NCI-H2196 (cell line): ENCODE measurements around the gene NPTX2.

Source experiments
- DNase-seq: peaks from one replicate; lab custom pipeline; 2025; ENCODE audit not compliant: unreplicated experiment; lab: John Stamatoyannopoulos, UW

Gene NPTX2

DNA sequence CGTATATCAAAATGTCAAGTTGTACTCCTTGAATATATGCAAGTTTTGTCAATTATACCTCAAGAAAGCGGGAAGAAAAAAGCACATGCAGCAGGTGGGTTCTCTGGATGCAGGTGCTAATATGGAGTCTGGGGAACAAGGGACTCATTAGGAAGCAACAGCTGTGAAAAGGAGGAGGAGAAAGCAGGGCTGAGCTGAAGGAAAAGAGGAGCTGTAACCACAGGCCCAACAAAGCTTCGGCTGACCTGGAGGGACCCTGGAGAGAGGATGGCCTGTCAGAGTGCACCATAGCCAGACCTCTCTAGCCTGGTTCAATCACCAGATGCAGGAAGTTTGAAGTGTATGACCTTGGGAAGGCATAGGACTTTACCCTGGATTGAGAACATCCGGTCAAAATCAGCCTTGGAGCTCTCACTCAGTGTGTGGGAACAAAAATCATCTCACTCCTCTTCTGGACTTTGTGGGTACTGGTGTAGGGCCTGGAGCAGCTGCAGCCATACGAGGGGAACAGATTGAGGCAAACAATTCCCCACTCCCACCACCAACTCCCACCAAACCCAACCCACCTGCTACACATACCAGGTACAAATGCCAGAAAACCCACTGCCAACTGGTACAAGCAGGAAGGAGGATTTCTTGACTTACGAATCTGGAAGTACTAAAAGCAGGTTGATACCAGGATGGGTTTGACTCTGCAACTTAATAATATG, 36.7 kb downstream of the NPTX2 start:
- DNase-seq, result no peak

DNA sequence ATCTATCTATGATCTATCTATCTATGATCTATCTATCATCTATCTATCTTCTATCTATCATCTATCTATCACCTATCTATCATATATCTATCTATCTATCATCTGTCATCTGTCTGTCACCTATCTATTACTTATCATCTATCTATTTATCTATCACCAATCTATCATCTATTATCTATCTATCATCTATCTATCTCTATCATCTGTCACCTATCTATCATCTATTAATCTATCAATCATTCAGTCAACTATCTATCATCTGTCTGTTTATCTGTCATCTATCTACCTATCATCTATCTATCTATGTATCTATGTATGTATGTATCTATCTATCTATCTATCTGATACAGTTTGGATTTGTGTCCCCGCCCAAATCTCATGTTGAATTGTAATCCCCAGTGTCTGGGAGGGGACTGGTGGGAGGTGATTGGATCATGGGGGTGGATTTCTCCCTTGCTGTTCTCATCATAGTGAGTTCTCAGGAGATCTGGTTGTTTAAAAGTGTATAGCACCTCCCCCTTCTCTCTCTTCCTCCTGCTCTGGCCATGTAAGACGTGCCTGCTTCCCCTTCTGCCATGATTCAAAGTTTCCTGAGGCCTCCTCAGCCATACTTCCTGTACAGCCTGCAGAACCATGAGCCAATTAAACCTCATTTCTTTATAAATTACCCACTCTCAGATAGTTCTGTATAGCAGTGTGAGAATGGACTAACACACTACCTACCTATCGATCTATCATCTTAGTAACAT, 37.6 kb downstream of the NPTX2 start:
- DNase-seq, result no peak

DNA sequence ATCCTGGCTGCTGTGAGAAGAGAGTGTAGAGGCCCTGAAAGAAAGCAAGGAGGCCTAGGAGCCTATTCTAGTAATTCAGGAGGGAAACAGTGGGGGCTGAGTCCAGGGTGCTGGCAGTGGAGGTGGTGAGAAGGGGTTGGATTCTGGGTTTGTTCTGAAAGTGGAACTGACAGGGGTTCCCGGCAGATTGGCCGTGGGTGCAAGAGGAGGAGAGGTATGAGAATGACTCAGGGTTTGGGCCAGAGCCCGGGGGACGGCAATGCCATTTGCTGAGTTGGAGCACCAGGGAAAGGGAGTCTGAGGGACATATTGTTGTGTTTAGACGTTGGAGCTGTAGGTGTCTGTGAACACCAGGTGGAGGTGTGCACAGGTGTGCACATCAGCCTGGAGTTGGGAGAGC, 38.5 kb downstream of the NPTX2 start:
- no peak for DNase-seq

- no peak for DNase-seq
Measured at GRCh38 chr7:98656899-98657298, 39.8 kb downstream of the NPTX2 start.

GRCh38 chr7:98657736-98658135, 40.7 kb downstream of the NPTX2 start:
- no peak for DNase-seq

DNA sequence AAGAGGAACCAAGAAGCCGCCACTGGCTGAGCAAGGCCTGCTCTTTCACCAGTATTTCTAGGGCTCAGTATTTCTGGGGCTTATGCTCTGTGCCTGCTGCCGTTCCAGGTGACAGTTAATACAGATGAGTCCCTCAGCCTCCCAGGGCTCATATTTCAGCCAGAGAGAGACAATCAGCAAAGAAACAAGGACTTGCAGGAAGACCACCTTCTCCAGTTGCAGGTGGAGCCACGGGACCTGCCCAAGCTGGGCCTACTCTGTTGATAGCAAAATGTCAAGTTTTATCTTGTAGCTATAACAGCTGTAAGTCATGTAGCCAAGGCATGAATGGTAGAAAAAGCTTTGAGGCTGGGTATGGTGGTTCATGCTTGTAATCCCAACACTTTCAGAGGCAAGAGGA, 42.7 kb downstream of the NPTX2 start:
- no peak for DNase-seq

- DNase-seq, result no peak
Measured at GRCh38 chr7:98661607-98662006, 44.5 kb downstream of the NPTX2 start.

- no peak for DNase-seq
Measured at GRCh38 chr7:98662289-98662688, 45.2 kb downstream of the NPTX2 start.

DNA sequence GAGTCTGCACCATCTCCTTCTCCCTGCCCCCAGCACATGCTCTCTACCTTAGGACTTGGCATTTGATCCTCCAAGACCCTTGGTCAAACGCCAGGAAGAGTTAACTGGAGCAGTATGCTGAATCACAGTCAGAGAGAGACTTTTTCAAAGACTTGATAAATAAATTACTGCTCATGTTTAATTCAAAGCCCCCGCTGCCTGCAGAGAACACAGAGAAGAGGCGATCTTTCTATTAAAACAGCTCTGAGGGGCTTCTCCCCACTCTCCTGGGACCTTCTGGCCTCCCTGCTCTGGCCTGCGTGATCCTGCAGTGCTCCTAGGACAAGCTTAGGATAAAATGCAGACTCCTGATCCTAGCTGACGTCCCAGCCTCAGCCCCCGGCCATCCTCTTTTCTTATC, 47.8 kb downstream of the NPTX2 start:
- DNase-seq, result no peak

DNA sequence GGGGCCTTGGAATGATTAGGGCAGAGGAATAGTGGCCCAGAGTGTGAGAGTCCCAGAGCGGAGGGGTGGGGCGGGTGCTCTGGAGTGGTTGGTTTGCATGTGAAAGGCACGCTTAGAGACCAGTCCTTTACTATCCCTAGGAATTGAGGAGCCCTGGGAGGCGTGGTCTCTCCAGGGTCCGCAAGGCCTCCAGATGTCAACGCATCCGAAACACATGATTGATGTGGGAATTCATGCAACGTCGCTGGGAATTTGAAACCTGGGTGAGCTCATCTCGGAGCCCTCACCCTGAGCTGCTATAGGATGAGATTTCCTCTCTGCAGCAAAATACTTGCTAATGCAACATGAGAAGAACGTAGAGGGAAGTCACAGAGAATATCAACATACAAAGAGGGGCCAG, 51.2 kb downstream of the NPTX2 start:
- no peak for DNase-seq

GRCh38 chr7:98669329-98670000, 52.4 kb downstream of the NPTX2 start:
- DNase-seq, result no peak

DNA sequence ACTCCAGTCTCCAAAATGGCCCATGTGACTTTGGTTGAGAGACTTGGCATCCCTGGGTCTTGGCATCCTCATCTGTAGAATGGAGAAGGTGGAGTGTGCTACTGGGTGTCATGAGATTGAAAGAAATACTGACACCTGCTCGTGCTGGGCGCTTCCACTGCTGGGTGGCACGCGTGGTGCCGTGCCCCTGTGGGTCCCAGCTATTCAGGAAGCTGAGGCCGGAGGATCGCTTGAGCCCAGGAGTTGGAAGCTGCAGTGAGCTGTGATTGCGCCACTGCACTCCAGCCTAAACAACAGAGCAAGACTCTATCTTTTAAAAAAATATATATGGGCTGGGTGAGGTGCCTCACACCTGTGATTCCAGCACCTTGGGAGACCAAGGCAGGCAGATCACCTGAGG, 53.1 kb downstream of the NPTX2 start:
- no peak for DNase-seq

GRCh38 chr7:98671733-98672331, 54.7 kb downstream of the NPTX2 start:
- no peak for DNase-seq

DNA sequence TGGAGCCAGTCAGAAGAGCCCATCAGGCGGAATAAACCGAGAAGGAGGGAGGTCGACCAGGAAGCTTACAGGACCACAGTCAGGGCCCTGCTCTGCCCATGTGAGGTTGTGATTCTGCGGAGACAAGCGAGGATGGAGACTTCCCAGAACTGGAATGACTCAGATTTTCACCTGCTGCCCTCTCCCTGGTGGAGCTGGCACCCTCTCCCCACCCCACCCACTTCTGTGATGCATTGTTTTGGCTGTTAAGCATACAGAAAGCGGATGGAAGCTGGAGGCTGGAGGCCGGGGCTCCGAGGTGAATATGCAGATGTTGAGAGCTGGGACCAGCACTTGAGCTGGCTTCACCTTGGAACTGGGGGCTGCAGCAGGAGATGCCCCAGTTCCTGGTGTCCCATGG, 57.4 kb downstream of the NPTX2 start:
- DNase-seq, result no peak

DNA sequence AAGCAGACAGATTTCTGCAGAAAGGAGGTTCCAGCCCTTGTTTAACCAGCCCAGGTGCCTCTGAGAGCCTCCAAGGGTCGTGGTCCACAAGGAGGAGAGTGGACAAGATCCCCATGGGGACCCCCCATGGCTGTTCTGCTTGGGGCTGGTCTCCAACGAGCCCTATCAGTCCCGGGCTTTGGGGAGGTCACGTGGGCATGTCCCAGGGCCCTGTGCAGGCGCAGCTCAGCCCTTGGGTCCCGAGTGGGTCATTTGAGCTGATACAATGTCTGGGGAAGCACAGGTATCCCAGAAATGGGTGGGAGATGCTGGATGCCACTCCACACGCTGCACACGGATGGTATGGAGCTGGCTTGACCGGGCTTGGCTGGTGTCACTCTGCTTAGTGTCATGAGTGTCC, 57.8 kb downstream of the NPTX2 start:
- no peak for DNase-seq

DNA sequence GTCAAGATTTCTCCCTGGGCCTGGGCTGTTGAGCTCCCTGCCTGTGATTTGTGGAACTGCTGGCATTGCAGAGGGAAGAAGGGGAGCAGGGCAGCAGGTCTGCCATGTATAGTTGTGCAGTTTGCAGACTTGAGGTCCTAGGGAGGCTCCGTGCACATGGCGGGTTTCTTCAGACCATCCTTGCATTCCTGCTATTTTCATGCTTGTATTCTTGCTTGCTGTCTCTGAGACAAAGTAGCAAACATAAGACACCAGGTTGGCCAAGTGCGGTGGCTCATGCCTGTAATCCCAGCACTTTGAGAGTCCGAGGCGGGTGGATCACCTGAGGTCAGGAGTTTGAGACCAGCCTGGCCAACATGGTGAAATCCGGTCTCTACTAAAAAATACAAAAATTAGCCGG, 61.1 kb downstream of the NPTX2 start:
- no peak for DNase-seq
